ENCODE data around the gene E2F8.
A peak's percentile ranks its signal among the peaks of the same experiment; 100 is the strongest.

E2F8 gene

DNA sequence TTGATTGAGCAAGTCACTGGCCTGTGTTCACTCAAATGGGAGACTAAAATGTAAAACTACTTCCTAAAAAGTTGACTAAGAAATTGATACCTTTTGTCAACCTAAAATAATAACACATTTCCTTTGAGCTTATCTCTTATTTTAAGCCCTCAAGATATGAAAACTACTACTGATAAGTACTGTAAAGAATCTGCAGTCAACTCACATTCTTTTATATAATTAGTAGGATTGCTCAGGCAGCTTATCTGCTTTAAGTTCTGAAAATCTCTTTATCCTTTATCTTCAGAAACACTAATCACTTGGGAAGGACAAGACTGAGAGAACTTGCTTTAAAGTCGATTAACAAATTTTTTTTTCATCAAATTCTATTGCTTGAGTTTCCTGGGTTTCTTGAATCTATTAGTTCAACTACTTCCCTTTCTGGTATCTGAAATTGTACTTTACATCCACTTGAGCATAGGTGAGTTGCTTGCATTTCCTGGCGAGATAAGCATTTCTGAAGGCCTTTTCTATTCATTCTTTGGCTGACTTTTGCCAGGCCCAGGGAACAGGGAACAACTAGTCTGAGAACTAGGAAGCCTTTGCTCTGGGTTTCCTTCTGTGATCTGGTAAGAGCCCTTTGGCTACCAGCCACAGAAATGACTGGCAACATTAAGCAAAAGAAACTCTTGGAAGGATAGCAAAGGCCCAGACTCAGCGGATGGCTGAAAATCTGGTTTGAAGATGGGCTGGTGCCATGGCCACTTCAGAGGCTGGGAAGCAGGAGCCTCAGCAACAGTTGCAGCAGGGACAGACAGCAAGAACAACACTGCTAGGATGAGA is 19.6 kb downstream of the E2F8 start:
- no peak for DNase-seq (ENCODE audit: low read depth)

DNA sequence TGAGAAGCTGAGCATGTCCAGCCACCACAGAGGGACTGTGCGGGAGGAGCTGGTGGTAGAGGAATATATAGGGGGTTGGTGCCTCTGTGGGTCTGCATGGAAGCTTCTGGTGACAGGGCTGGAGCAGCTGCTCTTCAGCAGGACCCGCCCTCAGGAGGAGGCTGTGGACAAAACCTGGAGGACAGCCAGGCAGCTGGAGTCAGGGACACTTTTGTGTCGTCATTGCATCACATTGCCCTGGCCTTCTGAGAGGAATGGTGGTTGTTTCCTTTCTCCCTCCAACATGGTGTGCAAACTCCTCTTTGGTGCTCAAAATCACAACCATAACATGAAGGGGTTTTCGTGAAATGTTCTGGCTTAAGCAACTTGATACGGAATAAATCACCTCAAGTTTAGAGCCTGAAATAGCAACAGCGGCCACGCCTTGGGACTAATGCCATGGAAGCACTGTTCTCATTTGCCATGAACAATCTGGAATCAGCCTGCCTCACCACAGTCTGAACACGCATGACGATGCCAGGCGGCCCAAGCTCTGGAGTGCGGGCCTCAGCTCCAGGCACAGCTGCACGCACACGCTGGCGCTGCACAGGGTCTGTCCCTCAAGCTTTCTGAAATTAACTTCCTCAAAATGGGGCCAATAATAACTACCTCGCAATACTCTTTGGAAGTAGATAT is 21.8 kb downstream of the E2F8 start:
- no peak for DNase-seq (ENCODE audit: low read depth)

- DNase-seq (ENCODE audit: low read depth), result no peak
Measured at GRCh38 chr11:19218216-19218615, 22.5 kb downstream of the E2F8 start.

- DNase-seq (ENCODE audit: low read depth), result no peak
Measured at GRCh38 chr11:19216709-19217374, 23.9 kb downstream of the E2F8 start.

DNA sequence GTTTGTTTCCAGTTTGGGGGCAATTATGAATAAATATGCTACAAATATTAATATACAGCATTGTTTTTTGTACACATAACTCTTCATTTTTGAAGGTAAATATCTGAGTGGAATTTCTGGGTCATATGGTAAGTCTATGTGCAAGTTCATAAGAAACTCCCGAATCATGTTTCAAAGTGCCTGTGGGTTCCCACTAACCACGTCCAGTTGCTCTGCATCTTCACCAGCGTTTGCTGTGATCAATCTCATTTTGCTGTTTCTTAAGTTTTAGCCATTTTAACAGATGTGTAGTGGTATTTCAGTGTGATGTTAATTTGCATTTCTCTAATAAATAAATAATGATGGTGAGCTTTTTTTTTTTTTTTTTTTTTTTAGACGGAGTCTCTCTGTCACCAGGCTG is 24.7 kb downstream of the E2F8 start:
- no peak for DNase-seq (ENCODE audit: low read depth)

GRCh38 chr11:19209617-19210370 is 31.0 kb downstream of the E2F8 start:
- no peak for DNase-seq (ENCODE audit: low read depth)

GRCh38 chr11:19208959-19209546 is 31.7 kb downstream of the E2F8 start:
- DNase-seq (ENCODE audit: low read depth), result no peak

DNA sequence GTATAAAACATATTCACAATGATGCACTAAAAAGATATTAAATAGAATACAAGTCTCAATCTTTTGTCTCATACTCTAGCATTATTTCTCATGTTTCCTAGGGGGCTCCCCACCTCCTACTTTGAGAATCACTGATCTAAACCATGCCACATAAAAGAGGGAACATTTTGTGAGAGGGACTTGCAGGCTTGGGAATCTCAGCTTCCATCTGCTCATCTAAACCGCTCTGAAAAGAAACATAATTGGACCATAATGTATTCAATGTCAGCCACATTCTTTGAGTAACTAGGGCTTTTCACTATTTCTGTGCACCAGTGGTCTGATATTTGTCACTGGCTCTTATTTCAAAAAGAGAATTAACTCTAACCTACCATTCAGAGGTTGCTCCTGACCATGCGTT is 32.6 kb downstream of the E2F8 start:
- no peak for DNase-seq (ENCODE audit: low read depth)

- no peak for DNase-seq (ENCODE audit: low read depth)
Measured at GRCh38 chr11:19204836-19205235, 35.9 kb downstream of the E2F8 start.

GRCh38 chr11:19201737-19202605 is 38.8 kb downstream of the E2F8 start, which contains the start of gene CSRP3:
CSRP3 (minus strand) TSS chr11:19201983; CDS start chr11:19192448, 9,535 bp downstream.
- DNase-seq (ENCODE audit: low read depth), result no peak

- DNase-seq (ENCODE audit: low read depth), result peak; percentile 24
Measured at GRCh38 chr11:19200410-19201201, 40.1 kb downstream of the E2F8 start.

GRCh38 chr11:19199771-19200170 is 41.0 kb downstream of the E2F8 start:
- DNase-seq (ENCODE audit: low read depth), result no peak

- no peak for DNase-seq (ENCODE audit: low read depth)
Measured at GRCh38 chr11:19199048-19199447, 41.7 kb downstream of the E2F8 start.

DNA sequence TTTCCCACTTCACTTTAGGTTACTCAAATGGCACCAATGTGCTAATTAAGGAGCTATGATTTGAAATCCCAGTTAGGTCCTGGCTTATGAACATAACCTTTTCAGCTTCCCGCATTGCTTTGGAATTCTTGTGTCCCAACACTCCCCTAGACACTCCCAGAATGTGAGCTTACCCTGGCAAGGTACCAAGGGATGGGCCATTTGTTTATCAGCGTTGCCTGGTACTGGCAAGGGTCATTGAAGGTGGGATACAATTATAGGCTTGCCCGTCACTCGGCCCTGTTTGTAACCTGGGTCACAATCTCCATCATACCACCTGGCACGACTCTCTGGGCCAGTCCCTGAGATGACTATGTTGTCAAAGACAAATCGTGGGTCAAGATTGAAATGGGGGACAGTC is 44.3 kb downstream of the E2F8 start:
- no peak for DNase-seq (ENCODE audit: low read depth)

DNA sequence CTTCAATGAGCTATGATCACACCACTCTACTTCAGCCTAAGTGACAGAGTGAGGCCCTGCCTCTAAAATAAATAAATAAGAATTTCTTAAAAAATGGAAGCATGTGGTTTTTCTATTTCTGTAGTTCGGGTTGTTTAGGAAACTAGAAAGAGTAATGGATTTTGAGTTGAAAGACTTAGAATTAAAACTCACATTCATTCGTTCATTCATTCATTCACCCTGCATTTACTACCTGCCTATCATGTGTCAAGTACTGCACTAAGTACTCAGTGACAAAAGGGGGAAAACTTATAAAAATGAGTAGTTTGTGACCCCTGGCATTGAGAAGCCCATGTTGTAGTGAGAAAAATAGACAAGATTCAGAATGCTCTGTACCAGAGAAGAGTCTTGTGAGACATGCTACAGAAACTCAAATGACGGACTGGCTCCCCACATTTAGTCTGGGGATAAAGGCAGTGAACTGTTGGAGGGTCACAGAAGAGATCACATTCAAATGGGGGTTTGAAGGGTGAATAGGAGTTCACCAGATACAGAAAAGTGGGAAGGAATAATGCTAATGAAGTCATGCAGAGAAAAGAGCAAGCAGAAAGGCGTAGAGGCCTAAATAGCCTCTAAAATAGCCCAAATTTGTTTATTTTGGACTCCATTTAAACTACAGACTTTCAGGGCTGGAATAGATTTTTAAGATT is 46.0 kb downstream of the E2F8 start:
- no peak for DNase-seq (ENCODE audit: low read depth)

- DNase-seq (ENCODE audit: low read depth), result no peak
Measured at GRCh38 chr11:19193916-19194315, 46.8 kb downstream of the E2F8 start.

- DNase-seq (ENCODE audit: low read depth), result no peak
Measured at GRCh38 chr11:19191530-19192169, 49.1 kb downstream of the E2F8 start.

DNA sequence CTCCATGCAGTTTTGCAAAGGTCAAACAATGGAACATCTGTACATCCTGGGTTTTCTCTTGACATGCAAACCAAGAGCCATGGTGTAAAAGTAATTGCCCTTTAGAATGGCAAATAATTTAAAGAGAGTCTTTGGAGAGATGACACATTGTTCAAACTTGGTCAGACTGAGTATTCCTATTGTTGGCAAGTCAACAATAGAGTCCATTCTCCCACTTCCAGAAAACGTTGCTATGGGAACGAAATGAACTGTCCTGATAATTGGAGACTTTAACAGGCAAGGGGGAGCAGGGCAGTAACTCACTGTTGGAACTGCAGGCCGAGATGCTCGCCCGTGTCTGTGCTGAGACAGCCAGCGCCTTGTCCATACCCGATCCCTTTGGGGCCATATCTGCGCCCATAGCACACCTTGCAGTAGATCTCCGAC is 52.9 kb downstream of the E2F8 start:
- no peak for DNase-seq (ENCODE audit: low read depth)
